ENCODE measurements around the gene FADS3.

The FADS3 gene

GRCh38 chr11:61832754-61833153 lies 58.6 kb downstream of the FADS3 start:
- H3K36me3 ChIP-seq: no peaks in the 10 kb centered on the region
- H3K9me3 ChIP-seq: no peaks in the 10 kb centered on the region
- DNase-seq: no peak
- H3K27me3 ChIP-seq: no peaks in the 10 kb centered on the region
- no peak for TF ChIP-seq CTCF (IDR thresholded peaks at IDR 0.05; ENCODE audit: low read depth, low read length)
- H3K4me1 ChIP-seq: peaks cover 3% of the 10 kb centered on the region; the same call in 1 of the 2 replicates
- no peak overlapping the region for H3K4me3 ChIP-seq (ENCODE audit: low read depth, low read length)

DNA sequence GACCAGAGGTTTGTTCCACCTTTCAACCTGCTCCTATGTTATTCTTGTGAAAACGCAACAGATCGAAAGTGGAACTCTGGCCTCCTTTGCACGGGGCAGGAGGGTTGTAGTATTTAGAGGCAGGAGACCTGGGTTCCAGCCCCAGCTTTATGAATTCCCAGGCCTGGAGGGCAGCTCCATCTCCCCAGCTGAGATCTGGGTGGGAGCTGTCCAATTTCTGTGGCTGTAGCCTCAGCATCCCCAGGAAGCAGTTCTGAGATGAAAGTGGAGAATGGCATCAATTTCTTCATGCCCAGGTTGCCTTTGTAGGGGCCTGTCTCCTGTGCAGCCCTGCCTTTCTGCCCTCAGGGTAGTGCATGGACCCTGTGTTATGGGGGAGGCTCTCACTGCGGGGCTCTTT lies 59.1 kb downstream of the FADS3 start:
- no peak for TF ChIP-seq CTCF (IDR thresholded peaks at IDR 0.05; ENCODE audit: low read depth, low read length)
- Histone ChIP-seq H3K4me1 (peaks cover 3% of the 10 kb centered on the region; the same call in 1 of the 2 replicates), H3K27me3 (no peaks in the 10 kb centered on the region), H3K4me3 (ENCODE audit: low read depth, low read length) (no peak overlapping the region), H3K36me3 (no peaks in the 10 kb centered on the region), H3K9me3 (no peaks in the 10 kb centered on the region)
- no peak for DNase-seq

DNA sequence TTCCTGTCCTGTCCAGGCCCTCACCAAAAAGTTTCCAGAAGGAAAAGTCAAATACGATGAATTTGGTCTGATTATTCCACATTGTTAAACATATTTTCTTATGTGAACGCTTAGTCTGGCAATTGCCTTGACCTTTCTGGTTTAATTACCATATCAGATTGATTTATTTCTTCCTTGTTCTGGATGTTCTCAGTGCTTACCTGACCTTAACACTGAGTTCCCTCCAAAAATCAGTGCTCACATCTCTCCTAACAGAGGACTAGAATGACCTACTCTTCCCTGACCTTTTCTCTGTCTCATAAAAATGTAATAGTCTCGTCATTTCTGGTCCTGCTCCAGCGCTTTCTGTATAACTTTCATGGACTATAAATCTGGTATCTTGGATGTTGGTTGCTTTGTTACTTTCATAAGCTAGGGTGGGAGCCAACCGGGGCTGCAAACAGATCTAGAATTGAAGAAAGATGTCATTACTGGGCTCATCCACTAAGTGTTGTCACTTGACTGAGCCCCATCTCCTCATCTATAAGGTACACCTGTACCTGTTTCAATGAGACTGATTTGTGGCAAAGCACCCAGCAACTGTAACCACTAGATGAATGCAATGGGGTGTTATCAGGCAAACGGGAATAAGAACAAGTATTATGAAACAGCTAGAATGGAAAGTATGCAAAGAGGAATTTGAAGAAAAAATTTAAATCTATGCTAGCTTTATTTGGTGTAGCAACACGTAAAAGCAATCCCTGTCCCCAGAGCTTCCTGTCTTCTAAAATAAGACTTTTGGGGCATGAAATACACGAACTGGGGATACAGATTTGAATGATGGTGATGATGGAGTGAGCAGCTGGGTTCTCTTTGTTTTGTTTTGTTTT lies 60.9 kb downstream of the FADS3 start:
- no peak for TF ChIP-seq CTCF (IDR thresholded peaks at IDR 0.05; ENCODE audit: low read depth, low read length)
- no peak for DNase-seq
- H3K27me3 ChIP-seq: no peaks in the 10 kb centered on the region
- peak overlapping the region; percentile 85 for H3K4me3 ChIP-seq (ENCODE audit: low read depth, low read length)
- peaks cover 3% of the 10 kb centered on the region; the same call in 1 of the 2 replicates for H3K4me1 ChIP-seq
- H3K9me3 ChIP-seq: no peaks in the 10 kb centered on the region
- H3K36me3 ChIP-seq: no peaks in the 10 kb centered on the region

DNA sequence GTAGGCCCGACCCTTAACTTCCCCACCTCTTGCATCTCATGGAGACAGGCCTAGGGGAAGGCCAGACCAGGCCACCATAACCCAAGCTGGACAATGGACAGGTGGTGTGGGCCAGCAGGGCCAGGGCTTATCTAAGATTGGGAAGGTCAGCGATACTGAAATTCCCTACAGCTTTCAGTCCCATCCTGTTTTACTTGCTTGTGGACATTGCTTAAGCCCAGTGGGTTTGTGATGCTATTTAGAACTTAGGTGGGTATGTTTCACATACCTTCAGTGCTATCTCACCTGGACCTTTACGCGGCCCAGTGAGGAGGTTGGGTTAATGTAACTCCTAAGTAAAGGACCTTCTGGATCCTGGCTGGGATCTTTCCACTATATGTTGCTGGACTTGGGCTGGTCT lies 61.5 kb downstream of the FADS3 start:
- Histone ChIP-seq H3K36me3 (no peaks in the 10 kb centered on the region), H3K4me1 (peaks cover 3% of the 10 kb centered on the region; the same call in 1 of the 2 replicates), H3K4me3 (ENCODE audit: low read depth, low read length) (peak overlapping the region; percentile 85), H3K9me3 (no peaks in the 10 kb centered on the region), H3K27me3 (no peaks in the 10 kb centered on the region)
- no peak for DNase-seq
- TF ChIP-seq CTCF (IDR thresholded peaks at IDR 0.05; ENCODE audit: low read depth, low read length): no peak

DNA sequence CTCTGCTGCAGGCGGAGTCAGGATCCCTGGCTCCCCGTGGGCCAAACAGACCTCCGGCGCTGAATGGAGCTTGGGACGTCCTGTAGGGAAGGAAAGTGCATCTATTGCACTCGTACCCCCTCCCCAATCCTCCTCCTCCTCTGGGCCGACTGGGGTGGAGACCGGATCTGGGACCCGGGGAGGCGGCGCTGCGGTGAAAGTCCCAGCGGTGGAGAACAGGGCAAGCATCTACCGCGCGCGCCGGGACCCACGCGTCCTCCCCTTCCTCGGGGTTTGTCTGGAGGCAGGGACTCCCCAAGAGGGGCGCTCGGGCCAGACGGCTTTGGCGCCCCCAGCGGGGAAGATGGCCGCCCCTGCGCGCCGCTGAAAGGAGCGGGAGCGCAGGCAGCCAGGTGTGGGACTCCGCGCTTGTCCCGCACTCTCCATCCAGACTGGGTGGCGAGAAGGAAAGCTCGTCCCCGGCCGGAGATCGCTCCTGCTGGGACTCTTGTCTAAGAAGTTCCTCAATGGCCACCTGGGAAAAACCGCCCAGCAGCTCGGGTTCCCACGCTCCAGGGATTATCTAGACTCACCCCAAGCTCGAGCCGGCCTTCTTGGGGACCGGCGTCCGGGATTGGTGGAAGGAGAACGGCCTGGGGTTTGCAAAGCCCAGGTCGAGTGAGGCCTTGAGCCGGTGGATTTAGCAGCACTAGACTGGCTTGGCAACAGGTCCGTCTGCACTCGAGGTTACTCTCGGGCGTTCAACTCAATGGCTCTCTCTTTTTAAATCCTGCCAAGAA lies 62.5 kb downstream of the FADS3 start:
- no peaks in the 10 kb centered on the region for H3K36me3 ChIP-seq
- TF ChIP-seq CTCF (IDR thresholded peaks at IDR 0.05; ENCODE audit: low read depth, low read length): peak; percentile 47
- peak overlapping the region; percentile 85 for H3K4me3 ChIP-seq (ENCODE audit: low read depth, low read length)
- H3K4me1 ChIP-seq: no peaks in the 10 kb centered on the region
- H3K9me3 ChIP-seq: no peaks in the 10 kb centered on the region
- peak; percentile 47 for DNase-seq
- no peaks in the 10 kb centered on the region for H3K27me3 ChIP-seq

DNA sequence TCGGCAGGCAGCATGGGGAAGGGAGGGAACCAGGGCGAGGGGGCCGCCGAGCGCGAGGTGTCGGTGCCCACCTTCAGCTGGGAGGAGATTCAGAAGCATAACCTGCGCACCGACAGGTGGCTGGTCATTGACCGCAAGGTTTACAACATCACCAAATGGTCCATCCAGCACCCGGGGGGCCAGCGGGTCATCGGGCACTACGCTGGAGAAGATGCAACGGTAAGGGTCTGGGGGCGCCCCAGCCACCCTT lies 63.0 kb downstream of the FADS3 start:
- Histone ChIP-seq H3K36me3 (no peaks in the 10 kb centered on the region), H3K4me3 (ENCODE audit: low read depth, low read length) (peak overlapping the region; percentile 85), H3K27me3 (no peaks in the 10 kb centered on the region), H3K4me1 (no peaks in the 10 kb centered on the region), H3K9me3 (no peaks in the 10 kb centered on the region)
- TF ChIP-seq CTCF (IDR thresholded peaks at IDR 0.05; ENCODE audit: low read depth, low read length): no peak
- DNase-seq: no peak

Measured in BE2C (cell line).